Tibial nerve (tissue), 4 donors: ENCODE results near the gene PCDHB12.

Experiments
- EP300 ChIP-seq, 2 donors: sonication (generic); formaldehyde crosslinking; IDR thresholded peaks; one replicate each; pipeline ENCODE4 v1.6.1; 2017; ENCODE audit warnings: antibody characterized with exemption in 2 of 2, mild to moderate bottlenecking in 1 of 2
- POLR2A ChIP-seq, 2 donors: fragments of 450-650 bp; IDR thresholded peaks; one replicate each; pipeline ENCODE4 v1.6.1; 2017; ENCODE audit warnings: antibody characterized with exemption in 2 of 2, mild to moderate bottlenecking in 2 of 2, moderate library complexity in 2 of 2
- TF ChIP-seq, protein P1 (sequence below), 5 experiments: fragments of 200-600 bp in 3 of 5; fragments of 450-650 bp in 2 of 5; sonication (generic) in 3 of 5; IDR thresholded peaks; one replicate each; pipeline ENCODE4 v1.5.1; 2016 to 2019; ENCODE audit warnings: antibody characterized with exemption in 5 of 5, mild to moderate bottlenecking in 3 of 5, moderate library complexity in 2 of 5

DNA sequence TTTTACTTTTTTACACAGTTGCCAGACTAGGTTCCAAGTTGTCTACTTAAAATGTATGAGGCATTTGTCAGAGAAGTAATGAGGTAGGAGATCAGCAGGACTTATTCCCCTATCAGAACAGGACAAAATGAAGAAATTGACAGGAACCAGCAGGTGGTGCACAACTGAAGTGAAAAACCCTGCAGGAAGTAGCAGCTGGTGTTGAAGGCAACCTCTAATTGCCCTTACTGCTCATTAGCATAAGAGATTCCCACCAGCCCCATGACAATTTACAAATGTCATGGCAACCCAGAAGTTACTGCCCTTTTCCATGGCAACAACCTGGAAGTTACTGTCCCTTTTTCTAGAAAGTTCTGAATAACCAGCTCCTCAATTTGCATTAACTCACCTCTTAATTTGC lies 42.1 kb downstream of the PCDHB12 start:
- TF ChIP-seq, protein P1, sequence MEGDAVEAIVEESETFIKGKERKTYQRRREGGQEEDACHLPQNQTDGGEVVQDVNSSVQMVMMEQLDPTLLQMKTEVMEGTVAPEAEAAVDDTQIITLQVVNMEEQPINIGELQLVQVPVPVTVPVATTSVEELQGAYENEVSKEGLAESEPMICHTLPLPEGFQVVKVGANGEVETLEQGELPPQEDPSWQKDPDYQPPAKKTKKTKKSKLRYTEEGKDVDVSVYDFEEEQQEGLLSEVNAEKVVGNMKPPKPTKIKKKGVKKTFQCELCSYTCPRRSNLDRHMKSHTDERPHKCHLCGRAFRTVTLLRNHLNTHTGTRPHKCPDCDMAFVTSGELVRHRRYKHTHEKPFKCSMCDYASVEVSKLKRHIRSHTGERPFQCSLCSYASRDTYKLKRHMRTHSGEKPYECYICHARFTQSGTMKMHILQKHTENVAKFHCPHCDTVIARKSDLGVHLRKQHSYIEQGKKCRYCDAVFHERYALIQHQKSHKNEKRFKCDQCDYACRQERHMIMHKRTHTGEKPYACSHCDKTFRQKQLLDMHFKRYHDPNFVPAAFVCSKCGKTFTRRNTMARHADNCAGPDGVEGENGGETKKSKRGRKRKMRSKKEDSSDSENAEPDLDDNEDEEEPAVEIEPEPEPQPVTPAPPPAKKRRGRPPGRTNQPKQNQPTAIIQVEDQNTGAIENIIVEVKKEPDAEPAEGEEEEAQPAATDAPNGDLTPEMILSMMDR (IDR thresholded peaks at IDR 0.05) = no peak
- TF ChIP-seq EP300 (IDR thresholded peaks at IDR 0.05) (no peak), POLR2A (IDR thresholded peaks at IDR 0.05) (no peak)
